Measurements from ENCODE around the gene VPREB3.

Gene VPREB3

GRCh38 chr22:23781065-23781464, 26.8 kb upstream of the VPREB3 start:
- TF ChIP-seq CTCF (IDR thresholded peaks at IDR 0.05) = no peak

GRCh38 chr22:23780146-23780748, 26.0 kb upstream of the VPREB3 start:
- no peak for TF ChIP-seq CTCF (IDR thresholded peaks at IDR 0.05)

- no peak for TF ChIP-seq CTCF (IDR thresholded peaks at IDR 0.05)
These were observed 25.5 kb upstream of the VPREB3 start for GRCh38 chr22:23779731-23780130.

GRCh38 chr22:23779083-23779482, 24.9 kb upstream of the VPREB3 start:
- no peak for TF ChIP-seq CTCF (IDR thresholded peaks at IDR 0.05)

- no peak for TF ChIP-seq CTCF (IDR thresholded peaks at IDR 0.05)
These were observed 24.3 kb upstream of the VPREB3 start for GRCh38 chr22:23778577-23778900.

GRCh38 chr22:23777776-23778576, 23.8 kb upstream of the VPREB3 start:
- no peak for TF ChIP-seq CTCF (IDR thresholded peaks at IDR 0.05)

GRCh38 chr22:23775779-23776375, 21.7 kb upstream of the VPREB3 start:
- TF ChIP-seq CTCF (IDR thresholded peaks at IDR 0.05) = no peak

All from LNCAP (cell line).